Measurements from ENCODE around the gene EDEM3.

The EDEM3 gene

GRCh38 chr1:184753117-184753516, 1.5 kb downstream of the EDEM3 start:
- in situ Hi-C loops (cut with HindIII; ENCODE audit: low sequenced_read_pairs): no loop called here
- no peak for DNase-seq (ENCODE audit: low read depth)
- H3K4me3 ChIP-seq (ENCODE audit: low read depth, low read length): no peak overlapping the region
- TF ChIP-seq CTCF (IDR thresholded peaks at IDR 0.05; ENCODE audit: low read depth, low read length, missing control alignments): no peak

GRCh38 chr1:184752656-184753055, 2.0 kb downstream of the EDEM3 start:
- DNase-seq (ENCODE audit: low read depth): no peak
- in situ Hi-C loops (cut with HindIII; ENCODE audit: low sequenced_read_pairs): no loop called here
- no peak for TF ChIP-seq CTCF (IDR thresholded peaks at IDR 0.05; ENCODE audit: low read depth, low read length, missing control alignments)
- H3K4me3 ChIP-seq (ENCODE audit: low read depth, low read length): no peak overlapping the region

- DNase-seq (ENCODE audit: low read depth): no peak
- no peak overlapping the region for H3K4me3 ChIP-seq (ENCODE audit: low read depth, low read length)
- in situ Hi-C loops (cut with HindIII; ENCODE audit: low sequenced_read_pairs): no loop called here
- no peak for TF ChIP-seq CTCF (IDR thresholded peaks at IDR 0.05; ENCODE audit: low read depth, low read length, missing control alignments)
These were observed 5.9 kb downstream of the EDEM3 start for GRCh38 chr1:184748740-184749139.

- DNase-seq (ENCODE audit: low read depth): no peak
- H3K4me3 ChIP-seq (ENCODE audit: low read depth, low read length): no peak overlapping the region
- no peak for TF ChIP-seq CTCF (IDR thresholded peaks at IDR 0.05; ENCODE audit: low read depth, low read length, missing control alignments)
- in situ Hi-C loops (cut with HindIII; ENCODE audit: low sequenced_read_pairs): no loop called here
These were observed 7.3 kb downstream of the EDEM3 start for GRCh38 chr1:184747089-184747955.

GRCh38 chr1:184745929-184746638, 8.6 kb downstream of the EDEM3 start:
- no peak for DNase-seq (ENCODE audit: low read depth)
- H3K4me3 ChIP-seq (ENCODE audit: low read depth, low read length): no peak overlapping the region
- in situ Hi-C loops (cut with HindIII; ENCODE audit: low sequenced_read_pairs): no loop called here
- TF ChIP-seq CTCF (IDR thresholded peaks at IDR 0.05; ENCODE audit: low read depth, low read length, missing control alignments): no peak

- in situ Hi-C loops (cut with HindIII; ENCODE audit: low sequenced_read_pairs): no loop called here
- no peak overlapping the region for H3K4me3 ChIP-seq (ENCODE audit: low read depth, low read length)
These were observed 9.5 kb downstream of the EDEM3 start for GRCh38 chr1:184745110-184745509.

More at GRCh38 chr1:184745110-184745509, 9.5 kb downstream of the EDEM3 start:
- no peak for DNase-seq (ENCODE audit: low read depth)
- no peak for TF ChIP-seq CTCF (IDR thresholded peaks at IDR 0.05; ENCODE audit: low read depth, low read length, missing control alignments)
